ENCODE measurements around the gene RAMP3. TPM values are rescaled to one million over a fixed set of nuclear protein-coding genes. Genes with fewer than 3 reads are reported as not detected.

The RAMP3 gene
- total and polyA plus RNA-seq, 2 donors (not counting 1 experiment from before 2014, with no cell fraction given) = 0.17 TPM; not detected in 1

DNA sequence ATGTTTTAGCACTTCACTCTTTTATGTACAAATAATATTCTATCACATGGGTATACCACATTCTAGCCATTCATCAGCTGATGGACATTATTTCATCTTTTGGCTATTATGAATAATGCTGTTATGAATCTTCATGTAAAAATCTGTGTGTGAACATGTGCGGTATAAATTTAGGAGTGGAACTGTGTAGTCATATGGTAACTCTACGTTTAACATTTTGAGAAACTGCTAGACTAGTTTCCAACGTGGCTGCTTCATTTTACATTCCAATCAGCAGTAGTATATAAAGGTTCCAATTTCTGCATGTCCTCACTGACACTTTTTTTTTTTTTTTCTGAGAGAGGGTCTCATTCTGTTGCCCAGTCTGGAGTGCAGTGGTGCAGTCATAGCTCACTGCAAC is 8.3 kb downstream of the RAMP3 start:
- DNase-seq (ENCODE audit: low read depth in 2 of 2) = no peak
- no peaks in the 10 kb centered on the region for H3K36me3 ChIP-seq (ENCODE audit: control insufficient read depth, insufficient read depth, low read length)
- no peaks in the 10 kb centered on the region for H3K27me3 ChIP-seq (ENCODE audit: control insufficient read depth, insufficient read depth, low read length)
- H2AFZ ChIP-seq (ENCODE audit: low read length) = no peak overlapping the region
- no peak for TF ChIP-seq EZH2 (IDR thresholded peaks at IDR 0.05; ENCODE audit: low read length, missing control alignments)
- TF ChIP-seq, protein P1, sequence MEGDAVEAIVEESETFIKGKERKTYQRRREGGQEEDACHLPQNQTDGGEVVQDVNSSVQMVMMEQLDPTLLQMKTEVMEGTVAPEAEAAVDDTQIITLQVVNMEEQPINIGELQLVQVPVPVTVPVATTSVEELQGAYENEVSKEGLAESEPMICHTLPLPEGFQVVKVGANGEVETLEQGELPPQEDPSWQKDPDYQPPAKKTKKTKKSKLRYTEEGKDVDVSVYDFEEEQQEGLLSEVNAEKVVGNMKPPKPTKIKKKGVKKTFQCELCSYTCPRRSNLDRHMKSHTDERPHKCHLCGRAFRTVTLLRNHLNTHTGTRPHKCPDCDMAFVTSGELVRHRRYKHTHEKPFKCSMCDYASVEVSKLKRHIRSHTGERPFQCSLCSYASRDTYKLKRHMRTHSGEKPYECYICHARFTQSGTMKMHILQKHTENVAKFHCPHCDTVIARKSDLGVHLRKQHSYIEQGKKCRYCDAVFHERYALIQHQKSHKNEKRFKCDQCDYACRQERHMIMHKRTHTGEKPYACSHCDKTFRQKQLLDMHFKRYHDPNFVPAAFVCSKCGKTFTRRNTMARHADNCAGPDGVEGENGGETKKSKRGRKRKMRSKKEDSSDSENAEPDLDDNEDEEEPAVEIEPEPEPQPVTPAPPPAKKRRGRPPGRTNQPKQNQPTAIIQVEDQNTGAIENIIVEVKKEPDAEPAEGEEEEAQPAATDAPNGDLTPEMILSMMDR (conservative IDR thresholded peaks at IDR 0.05 in 1 of 2, IDR thresholded peaks at IDR 0.05 in 1 of 2; ENCODE audit: low read depth in 1 of 2, low read length in 2 of 2) = no peak
- no peak overlapping the region for H3K9ac ChIP-seq (ENCODE audit: insufficient read depth, low read length)
- H4K20me1 ChIP-seq (ENCODE audit: control insufficient read depth, extremely low read depth, insufficient read depth, low read length) = no peaks in the 10 kb centered on the region
- no peaks in the 10 kb centered on the region for H3K79me2 ChIP-seq (ENCODE audit: control insufficient read depth, insufficient read depth, low read length)
- no peak overlapping the region for H3K4me2 ChIP-seq (ENCODE audit: extremely low read depth, insufficient read depth, low read length)
- no peak overlapping the region for H3K4me3 ChIP-seq (replicated peaks in 1 of 4; ENCODE audit: control extremely low read depth in 1 of 4, insufficient read depth in 1 of 4, low read depth in 3 of 4, low read length in 4 of 4)
- no peak overlapping the region for H3K27ac ChIP-seq (ENCODE audit: insufficient read depth, low read length)
- H3K4me1 ChIP-seq (ENCODE audit: control insufficient read depth, extremely low read depth, insufficient read depth, low read length) = no peaks in the 10 kb centered on the region
- H3K9me3 ChIP-seq (ENCODE audit: control insufficient read depth, insufficient read depth, low read depth, low read length) = no peaks in the 10 kb centered on the region

DNA sequence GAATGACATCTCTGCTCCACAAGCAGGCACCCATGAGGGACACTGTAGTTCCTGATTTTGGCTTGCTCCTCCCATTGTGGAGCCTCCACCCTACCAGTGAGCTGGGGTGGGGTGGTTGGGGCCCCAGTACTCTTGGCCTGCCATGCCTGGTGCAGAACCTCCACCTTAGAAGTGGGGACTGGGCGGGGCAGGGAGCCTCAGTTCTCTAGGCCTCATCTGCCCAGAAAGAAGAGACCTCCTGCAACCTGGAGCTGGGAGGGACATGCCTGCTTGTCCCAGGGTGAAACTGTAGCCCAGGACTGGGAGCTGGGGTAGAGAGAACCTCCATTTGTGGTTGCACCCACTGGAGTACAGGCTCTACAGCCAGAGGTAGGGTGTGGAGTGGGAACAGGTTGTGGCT is 14.4 kb downstream of the RAMP3 start:
- peaks cover 4% of the 10 kb centered on the region for H3K27me3 ChIP-seq (ENCODE audit: control insufficient read depth, insufficient read depth, low read length)
- no peaks in the 10 kb centered on the region for H3K4me1 ChIP-seq (ENCODE audit: control insufficient read depth, extremely low read depth, insufficient read depth, low read length)
- no peak overlapping the region for H3K4me2 ChIP-seq (ENCODE audit: extremely low read depth, insufficient read depth, low read length)
- H4K20me1 ChIP-seq (ENCODE audit: control insufficient read depth, extremely low read depth, insufficient read depth, low read length) = no peaks in the 10 kb centered on the region
- TF ChIP-seq, protein P1 (conservative IDR thresholded peaks at IDR 0.05 in 1 of 2, IDR thresholded peaks at IDR 0.05 in 1 of 2; ENCODE audit: low read depth in 1 of 2, low read length in 2 of 2) = no peak
- no peak for TF ChIP-seq EZH2 (IDR thresholded peaks at IDR 0.05; ENCODE audit: low read length, missing control alignments)
- H2AFZ ChIP-seq (ENCODE audit: low read length) = no peak overlapping the region
- no peak for DNase-seq (ENCODE audit: low read depth in 2 of 2)
- H3K9me3 ChIP-seq (ENCODE audit: control insufficient read depth, insufficient read depth, low read depth, low read length) = no peaks in the 10 kb centered on the region
- no peaks in the 10 kb centered on the region for H3K79me2 ChIP-seq (ENCODE audit: control insufficient read depth, insufficient read depth, low read length)
- H3K9ac ChIP-seq (ENCODE audit: insufficient read depth, low read length) = no peak overlapping the region
- H3K4me3 ChIP-seq (replicated peaks in 1 of 4; ENCODE audit: control extremely low read depth in 1 of 4, insufficient read depth in 1 of 4, low read depth in 3 of 4, low read length in 4 of 4) = no peak overlapping the region
- H3K36me3 ChIP-seq (ENCODE audit: control insufficient read depth, insufficient read depth, low read length) = no peaks in the 10 kb centered on the region
- no peak overlapping the region for H3K27ac ChIP-seq (ENCODE audit: insufficient read depth, low read length)

DNA sequence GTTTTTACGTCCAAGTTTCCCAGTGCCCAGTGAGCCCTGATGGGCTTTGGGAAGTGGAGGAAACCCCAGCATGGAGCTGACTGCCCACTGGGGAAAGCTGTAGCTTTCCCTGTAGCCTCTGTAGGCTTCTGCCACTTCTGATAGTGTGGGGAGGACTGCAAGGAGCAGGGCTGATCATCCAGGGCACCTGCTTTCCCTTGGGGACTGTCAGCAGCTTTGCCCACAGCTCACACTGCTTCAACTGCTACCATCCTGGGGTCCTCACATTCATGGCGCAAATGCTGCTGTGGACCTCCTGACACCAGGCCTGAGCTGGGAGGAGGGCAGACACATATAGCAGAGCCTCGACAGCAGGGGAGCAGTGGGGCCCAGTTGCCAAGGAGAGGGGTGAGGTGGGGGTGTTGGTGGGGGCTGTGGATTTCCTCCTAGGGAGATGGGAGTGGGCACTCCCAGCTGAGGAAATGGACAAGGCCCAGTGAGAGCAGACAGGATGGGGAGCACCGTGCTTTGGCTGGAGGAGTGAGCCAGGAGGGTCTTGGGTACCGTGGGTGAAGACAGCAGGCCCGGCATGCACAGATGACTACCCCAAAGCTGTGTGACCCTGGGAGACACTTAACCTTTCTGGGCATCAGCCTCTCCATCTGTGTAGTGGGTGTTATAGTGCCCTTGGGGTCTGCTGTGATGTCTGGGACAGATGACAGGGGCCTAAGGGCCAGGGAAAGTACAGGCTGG is 16.2 kb downstream of the RAMP3 start:
- Histone ChIP-seq H3K9ac (ENCODE audit: insufficient read depth, low read length) (no peak overlapping the region), H2AFZ (ENCODE audit: low read length) (no peak overlapping the region), H3K27ac (ENCODE audit: insufficient read depth, low read length) (no peak overlapping the region), H3K4me3 (replicated peaks in 1 of 4; ENCODE audit: control extremely low read depth in 1 of 4, insufficient read depth in 1 of 4, low read depth in 3 of 4, low read length in 4 of 4) (no peak overlapping the region), H4K20me1 (ENCODE audit: control insufficient read depth, extremely low read depth, insufficient read depth, low read length) (no peaks in the 10 kb centered on the region), H3K27me3 (ENCODE audit: control insufficient read depth, insufficient read depth, low read length) (peaks cover 4% of the 10 kb centered on the region), H3K36me3 (ENCODE audit: control insufficient read depth, insufficient read depth, low read length) (no peaks in the 10 kb centered on the region), H3K4me1 (ENCODE audit: control insufficient read depth, extremely low read depth, insufficient read depth, low read length) (no peaks in the 10 kb centered on the region), H3K4me2 (ENCODE audit: extremely low read depth, insufficient read depth, low read length) (no peak overlapping the region), H3K9me3 (ENCODE audit: control insufficient read depth, insufficient read depth, low read depth, low read length) (no peaks in the 10 kb centered on the region), H3K79me2 (ENCODE audit: control insufficient read depth, insufficient read depth, low read length) (no peaks in the 10 kb centered on the region)
- TF ChIP-seq EZH2 (IDR thresholded peaks at IDR 0.05; ENCODE audit: low read length, missing control alignments) = no peak
- TF ChIP-seq, protein P1 (conservative IDR thresholded peaks at IDR 0.05 in 1 of 2, IDR thresholded peaks at IDR 0.05 in 1 of 2; ENCODE audit: low read depth in 1 of 2, low read length in 2 of 2) = no peak
- DNase-seq (ENCODE audit: low read depth in 2 of 2) = no peak

Measured in fibroblast of lung (primary cell).